ENCODE measurements around the gene ZNF385D.

Gene ZNF385D

DNA sequence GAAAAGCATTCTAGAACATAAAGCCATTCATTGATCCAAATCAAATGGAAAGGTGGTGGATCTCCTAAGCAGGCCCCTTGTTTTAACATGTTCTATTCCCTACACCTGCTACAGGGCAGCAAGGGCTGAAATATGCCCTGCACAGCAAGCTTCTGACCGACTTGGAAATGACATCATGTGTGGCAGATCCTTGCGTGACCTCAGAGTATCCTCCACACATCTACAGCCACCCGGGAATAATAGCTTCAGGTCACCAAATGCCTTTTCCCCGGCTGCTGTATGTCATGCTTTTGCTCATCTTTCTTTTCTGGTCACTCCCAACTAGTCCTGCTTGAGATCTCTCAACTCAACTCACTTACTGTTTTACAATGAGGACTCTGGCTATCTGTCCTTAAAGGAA is 158.2 kb downstream of the ZNF385D start:
- DNase-seq (ENCODE audit: low read depth) = no peak

GRCh38 chr3:21587894-21588293 is 163.1 kb downstream of the ZNF385D start:
- no peak for DNase-seq (ENCODE audit: low read depth)

GRCh38 chr3:21585216-21585740 is 165.7 kb downstream of the ZNF385D start:
- DNase-seq (ENCODE audit: low read depth) = no peak

- no peak for DNase-seq (ENCODE audit: low read depth)
Observed at GRCh38 chr3:21573291-21573690, 177.7 kb downstream of the ZNF385D start.

DNA sequence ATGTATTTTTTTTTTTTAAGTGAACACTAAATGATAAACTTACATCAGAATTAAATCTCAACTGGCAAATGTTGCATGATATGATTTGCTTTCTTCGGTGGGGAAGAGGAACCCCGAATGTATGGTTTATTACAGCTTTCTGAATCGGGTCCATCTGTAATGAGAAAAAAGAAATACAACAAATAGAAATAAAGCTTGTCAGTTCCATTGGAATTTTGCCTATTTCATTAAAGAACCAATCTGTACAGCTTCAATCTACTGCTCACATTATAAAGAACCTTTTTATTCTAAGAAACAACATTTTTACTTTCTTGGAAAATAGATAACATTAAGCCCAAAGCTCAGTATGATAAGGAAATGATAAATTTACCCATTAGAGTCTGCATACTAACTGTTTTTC is 186.5 kb downstream of the ZNF385D start:
- DNase-seq (ENCODE audit: low read depth) = no peak

DNA sequence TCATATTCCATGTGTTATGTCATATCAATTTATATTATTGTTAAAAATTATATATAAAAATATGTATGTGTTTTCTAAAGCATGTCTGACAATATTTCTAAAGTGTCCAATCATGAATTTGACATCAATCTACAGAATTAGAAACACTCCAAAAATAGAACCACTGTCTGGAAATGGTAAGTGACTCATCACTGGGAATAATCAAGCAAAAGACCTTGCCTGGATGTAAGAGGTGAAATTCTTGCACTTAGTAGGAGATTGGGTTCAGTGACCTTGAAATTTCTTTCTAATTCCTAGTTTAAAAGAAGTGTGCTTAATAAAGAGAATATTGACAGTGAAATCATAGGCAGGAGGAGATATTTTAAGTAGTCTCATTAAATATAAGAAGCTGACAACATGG is 188.8 kb downstream of the ZNF385D start:
- DNase-seq (ENCODE audit: low read depth) = no peak

DNA sequence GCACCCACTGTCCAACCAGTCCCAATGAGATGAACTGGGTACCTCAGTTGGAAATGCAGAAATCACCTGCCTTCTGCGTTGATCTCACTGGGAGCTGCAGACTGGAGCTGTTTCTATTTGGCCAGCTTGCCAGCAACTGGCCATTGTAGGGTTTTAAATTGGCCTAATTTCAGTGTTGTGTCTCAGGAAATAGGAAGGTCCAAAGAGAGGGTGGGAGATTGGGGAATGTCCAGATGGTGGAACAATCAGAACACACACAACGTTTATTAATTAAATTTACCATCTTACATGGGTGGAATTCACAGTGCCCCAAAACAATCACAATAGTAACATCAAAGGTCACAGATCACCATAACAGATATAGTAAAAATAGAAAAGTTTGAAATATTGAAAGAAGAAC is 189.5 kb downstream of the ZNF385D start:
- no peak for DNase-seq (ENCODE audit: low read depth)

GRCh38 chr3:21551019-21551418 is 200.0 kb downstream of the ZNF385D start:
- no peak for DNase-seq (ENCODE audit: low read depth)

GRCh38 chr3:21544076-21544462 is 206.9 kb downstream of the ZNF385D start:
- DNase-seq (ENCODE audit: low read depth) = no peak

DNA sequence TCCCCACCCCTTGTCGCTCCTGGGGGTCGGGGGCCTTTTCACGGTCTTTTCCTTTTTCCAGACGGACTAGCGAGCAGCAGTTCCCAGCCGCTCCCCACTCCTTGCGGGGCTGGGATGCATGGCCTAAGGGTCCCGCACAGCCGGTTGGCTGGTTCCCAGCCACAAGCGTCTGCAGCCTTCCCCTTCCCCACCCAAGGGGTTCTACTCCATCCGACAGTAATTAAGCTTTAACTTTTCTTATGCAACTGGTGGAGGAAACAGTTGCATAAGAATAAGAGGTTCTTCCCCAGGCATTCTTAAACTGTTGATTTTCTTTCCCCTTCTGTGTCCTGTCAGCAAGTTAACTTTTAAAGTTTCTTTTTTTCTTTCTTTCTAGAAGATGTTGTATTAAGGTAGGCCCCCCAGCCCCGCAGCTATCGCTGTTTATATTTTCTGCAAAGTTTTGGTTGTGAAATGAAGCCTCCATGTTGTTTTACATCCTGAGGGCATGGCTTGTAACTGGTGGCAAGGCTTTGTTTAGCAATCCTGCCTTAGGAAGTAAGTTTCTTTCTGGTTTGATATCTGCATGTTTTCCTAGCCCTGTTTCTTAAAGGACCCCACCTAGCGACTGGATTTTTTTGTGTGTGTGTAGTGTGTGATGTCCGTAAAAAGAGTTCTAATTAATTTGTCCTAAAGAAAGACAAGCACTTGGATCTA is 207.5 kb downstream of the ZNF385D start:
- DNase-seq (ENCODE audit: low read depth) = no peak

- DNase-seq (ENCODE audit: low read depth) = no peak
Observed at GRCh38 chr3:21542656-21543379, 208.2 kb downstream of the ZNF385D start.

GRCh38 chr3:21540265-21540664 is 210.7 kb downstream of the ZNF385D start:
- DNase-seq (ENCODE audit: low read depth) = no peak

DNA sequence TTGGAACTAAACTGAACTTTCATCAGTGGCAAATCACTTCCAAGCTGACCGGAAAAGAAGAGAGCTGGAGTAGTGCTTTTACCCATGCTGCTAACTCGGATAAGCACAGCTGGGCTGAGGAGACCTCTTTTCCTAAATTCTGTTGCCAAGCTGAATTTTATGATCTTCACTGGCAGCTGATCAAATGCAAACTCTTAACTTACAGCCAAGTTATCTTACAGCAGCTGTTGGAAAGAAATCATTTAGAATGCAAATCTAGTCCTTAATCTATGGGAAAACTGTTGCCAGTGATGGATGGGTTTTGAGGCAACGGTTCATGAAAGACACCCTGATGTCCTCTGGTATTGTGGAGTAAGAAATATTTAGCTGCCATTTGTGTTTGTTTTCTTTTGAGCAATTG is 216.5 kb downstream of the ZNF385D start:
- no peak for DNase-seq (ENCODE audit: low read depth)

- no peak for DNase-seq (ENCODE audit: low read depth)
Observed at GRCh38 chr3:21533002-21533401, 218.0 kb downstream of the ZNF385D start.

GRCh38 chr3:21531909-21532308 is 219.1 kb downstream of the ZNF385D start:
- DNase-seq (ENCODE audit: low read depth) = no peak

- no peak for DNase-seq (ENCODE audit: low read depth)
Observed at GRCh38 chr3:21528291-21528995, 222.6 kb downstream of the ZNF385D start.

GRCh38 chr3:21526461-21526860 is 224.5 kb downstream of the ZNF385D start:
- no peak for DNase-seq (ENCODE audit: low read depth)

- DNase-seq (ENCODE audit: low read depth) = no peak
Observed at GRCh38 chr3:21524133-21524532, 226.9 kb downstream of the ZNF385D start.

DNA sequence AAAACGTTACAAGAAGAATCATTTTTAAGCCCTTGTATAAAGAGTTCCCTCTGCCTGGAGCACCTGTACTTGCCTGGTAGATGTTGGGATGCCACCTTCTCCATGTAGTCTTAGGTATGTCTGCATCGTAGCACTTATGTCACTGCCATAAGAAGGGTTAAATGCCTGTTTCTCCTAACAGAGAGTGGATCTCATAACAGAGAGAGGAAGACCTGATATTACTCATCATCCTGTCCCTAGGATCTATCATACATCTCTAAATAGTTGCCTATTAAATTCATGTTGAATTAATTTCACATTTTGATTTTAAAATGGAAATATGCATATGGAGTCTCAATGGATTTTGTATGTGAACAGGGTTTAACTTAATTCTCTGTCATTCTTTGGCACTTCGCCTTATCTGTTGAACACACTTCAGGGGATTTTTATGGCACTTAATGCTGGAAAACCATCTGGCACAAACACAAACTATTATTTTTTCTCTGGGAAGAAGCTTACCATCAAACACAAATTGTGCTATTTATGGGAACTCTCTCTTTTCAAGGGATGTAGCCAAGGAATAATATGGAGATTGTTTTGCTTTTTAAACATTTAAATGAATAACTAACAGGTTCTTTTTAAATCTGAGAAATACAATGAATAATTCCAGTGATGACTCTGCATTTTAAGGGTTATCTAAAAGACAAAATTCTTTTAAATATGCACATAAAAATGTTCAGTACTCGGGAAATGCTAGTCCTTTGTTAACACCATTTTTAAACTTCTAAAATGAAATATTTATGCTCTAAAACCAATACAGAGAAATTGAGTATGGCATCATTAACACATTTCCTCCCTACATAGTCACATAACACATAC is 230.7 kb downstream of the ZNF385D start:
- no peak for DNase-seq (ENCODE audit: low read depth)

DNA sequence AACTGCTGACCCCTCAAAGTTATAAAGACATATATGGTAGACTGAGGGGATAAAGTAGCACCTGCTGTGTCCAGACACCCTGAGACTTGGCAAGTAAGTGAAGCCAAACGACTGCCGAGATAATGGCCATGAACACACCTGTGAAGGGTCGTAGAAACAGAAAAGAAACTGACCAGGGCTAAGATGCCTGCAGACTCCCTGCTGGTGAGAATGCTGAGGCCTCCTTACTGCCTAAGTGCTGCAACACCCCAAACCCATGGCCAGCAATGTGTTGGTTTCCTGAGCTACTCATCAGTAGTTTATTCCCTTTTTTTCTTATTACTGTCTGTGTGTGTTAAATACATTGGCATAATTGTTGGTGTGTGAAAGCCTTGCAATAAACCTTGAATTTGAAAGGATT is 233.8 kb downstream of the ZNF385D start:
- DNase-seq (ENCODE audit: low read depth) = no peak

DNA sequence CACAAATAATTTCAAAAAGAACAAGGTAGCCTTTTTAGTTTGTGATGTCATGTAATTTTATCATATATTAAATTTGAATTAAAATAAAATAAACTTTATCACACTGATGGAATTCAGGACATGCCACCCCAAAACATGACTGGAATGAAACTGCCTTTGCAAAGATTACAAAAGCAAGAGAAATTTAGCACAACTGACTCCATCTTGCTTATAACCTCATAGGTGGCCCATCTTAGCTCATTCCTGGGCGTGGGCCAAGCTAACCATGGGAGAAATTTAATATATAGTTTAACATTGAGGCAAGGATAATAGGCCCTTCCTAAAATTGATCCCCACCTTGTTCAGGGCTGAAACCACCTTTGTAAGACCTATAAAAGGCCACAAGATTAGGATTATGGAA is 235.6 kb downstream of the ZNF385D start:
- no peak for DNase-seq (ENCODE audit: low read depth)
